Kidney (tissue), 14 donors: ENCODE measurements around the gene RASA2. TPM values are rescaled to one million over a fixed set of nuclear protein-coding genes. Genes with fewer than 3 reads are reported as not detected.

Experiments used
- DNase-seq, 5 donors: peaks; one replicate each; pipeline ENCODE4 v3.0.0-alpha.2; 2013 to 2020
- FAIRE-seq: peaks from 2 replicates; lab custom pipeline; 2012; peaks lifted over from hg19 to GRCh38; lab: Jason Lieb, UNC
- H3K27ac ChIP-seq, 2 donors: one replicate each; pipeline ENCODE4 v1.7.0; 2013; ENCODE audit warnings: low read depth in 2 of 2, low read length in 2 of 2, inconsistent platforms in 1 of 2
- H3K27me3 ChIP-seq: one replicate; pipeline ENCODE4 v1.7.1; 2013; ENCODE audit warnings: low read length, inconsistent platforms; ENCODE audit not compliant: control insufficient read depth, insufficient read depth
- H3K36me3 ChIP-seq, 3 donors: one replicate each; pipeline versions ENCODE4 v1.7.0 to v1.7.1; 2013; ENCODE audit warnings: low read length in 3 of 3, control low read depth in 1 of 3, inconsistent platforms in 1 of 3; ENCODE audit not compliant: insufficient read depth in 3 of 3, control insufficient read depth in 2 of 3
- H3K4me1 ChIP-seq, 3 donors: one replicate each; pipeline versions ENCODE4 v1.7.0 to v1.7.1; 2013; ENCODE audit warnings: low read length in 3 of 3, inconsistent platforms in 1 of 3, low read depth in 1 of 3; ENCODE audit not compliant: control insufficient read depth in 2 of 3, insufficient read depth in 2 of 3
- H3K4me3 ChIP-seq, 3 donors: one replicate each; pipeline versions ENCODE4 v1.7.0 to v1.8.1; 2013; ENCODE audit warnings: low read length in 3 of 3, control low read depth in 1 of 3, inconsistent platforms in 1 of 3
- H3K9ac ChIP-seq, 3 donors: one replicate each; pipeline versions ENCODE4 v1.7.0 to v1.7.1; 2013; ENCODE audit warnings: low read length in 3 of 3, control low read depth in 1 of 3, inconsistent platforms in 1 of 3
- H3K9me3 ChIP-seq, 3 donors: one replicate each; pipeline versions ENCODE4 v1.7.0 to v1.7.1; 2013; ENCODE audit warnings: low read length in 3 of 3, control low read depth in 1 of 3, inconsistent platforms in 1 of 3; ENCODE audit not compliant: control insufficient read depth in 2 of 3, insufficient read depth in 1 of 3
- intact Hi-C: fragments of 100-400 bp; cut with DNase I; formaldehyde crosslinking; loops from one replicate; pipeline ENCODE4 v1.11.1; 2022
- polyA plus RNA-seq: library from polyadenylated mRNA; stranded (reverse); fragments of 350-450 nt; fragmentation: Illumina TruSeq; extraction: RNeasy Lipid Tissue Mini Kit (QIAGEN cat#74804); gene quantifications from one replicate; pipeline ENCODE4 v1.2.3, GENCODE V29; 2014; ENCODE audit warnings: low read depth, low replicate concordance; ENCODE audit not compliant: insufficient read depth
- total RNA-seq: library from RNA; stranded (reverse); fragmentation: NEBNext Ultra II Directional; extraction: Animal tissue kit (Norgen Biotek cat#: 25700); gene quantifications from one replicate; pipeline ENCODE4 v1.2.1, GENCODE V29; 2021
- TF ChIP-seq, protein P1 (sequence below): IDR thresholded peaks from 3 replicates; pipeline ENCODE4 v1.5.1; 2012; ENCODE audit warnings: mild to moderate bottlenecking, moderate library complexity, borderline replicate concordance; ENCODE audit not compliant: insufficient read depth; ENCODE audit errors: extremely low read depth
- donor health status: control.
- donor health status: control.
- donor health status: control.
- donor health status: control.
- donor health status: control.
- donor health status: DM: yes; HTN: yes; CAD: no.
- donor health status: Normal renal cell carcinoma (clear cell type).

RASA2 gene
- total and polyA plus RNA-seq, 2 donors from 2014 or later = 2.2 to 29.8 TPM

DNA sequence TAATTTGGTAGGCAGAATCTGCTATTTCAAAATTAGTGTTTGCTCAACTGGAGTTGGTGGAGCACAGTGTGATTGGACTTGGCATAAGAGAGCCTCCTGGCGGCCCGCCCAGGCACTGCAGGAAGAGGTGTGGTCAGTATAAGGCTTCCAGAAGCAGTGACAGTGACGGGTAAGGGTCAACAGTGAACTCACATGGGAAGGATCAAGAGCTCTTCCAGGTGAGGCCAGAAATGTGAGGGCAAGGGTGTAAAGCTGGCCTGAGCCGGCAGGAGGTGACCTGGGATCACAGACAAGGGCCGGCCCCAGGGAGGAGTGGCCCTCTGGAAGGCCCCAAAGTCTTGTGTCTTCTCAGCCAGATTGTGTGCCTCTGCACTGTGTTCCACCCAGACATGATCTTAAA is 158.1 kb downstream of the RASA2 start:
- DNase-seq = peak in 2 of 5 donors; percentile 40 to 88
- intact Hi-C loops = no loop called here
- TF ChIP-seq, protein P1, sequence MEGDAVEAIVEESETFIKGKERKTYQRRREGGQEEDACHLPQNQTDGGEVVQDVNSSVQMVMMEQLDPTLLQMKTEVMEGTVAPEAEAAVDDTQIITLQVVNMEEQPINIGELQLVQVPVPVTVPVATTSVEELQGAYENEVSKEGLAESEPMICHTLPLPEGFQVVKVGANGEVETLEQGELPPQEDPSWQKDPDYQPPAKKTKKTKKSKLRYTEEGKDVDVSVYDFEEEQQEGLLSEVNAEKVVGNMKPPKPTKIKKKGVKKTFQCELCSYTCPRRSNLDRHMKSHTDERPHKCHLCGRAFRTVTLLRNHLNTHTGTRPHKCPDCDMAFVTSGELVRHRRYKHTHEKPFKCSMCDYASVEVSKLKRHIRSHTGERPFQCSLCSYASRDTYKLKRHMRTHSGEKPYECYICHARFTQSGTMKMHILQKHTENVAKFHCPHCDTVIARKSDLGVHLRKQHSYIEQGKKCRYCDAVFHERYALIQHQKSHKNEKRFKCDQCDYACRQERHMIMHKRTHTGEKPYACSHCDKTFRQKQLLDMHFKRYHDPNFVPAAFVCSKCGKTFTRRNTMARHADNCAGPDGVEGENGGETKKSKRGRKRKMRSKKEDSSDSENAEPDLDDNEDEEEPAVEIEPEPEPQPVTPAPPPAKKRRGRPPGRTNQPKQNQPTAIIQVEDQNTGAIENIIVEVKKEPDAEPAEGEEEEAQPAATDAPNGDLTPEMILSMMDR = peak; percentile 38
- H3K4me1 ChIP-seq = no peaks in the 10 kb centered on the region
- no peaks in the 10 kb centered on the region for H3K36me3 ChIP-seq
- no peak overlapping the region for H3K27ac ChIP-seq
- H3K9me3 ChIP-seq = no peaks in the 10 kb centered on the region
- no peak for FAIRE-seq
- H3K4me3 ChIP-seq = no peak overlapping the region
- H3K9ac ChIP-seq = no peak overlapping the region
- no peaks in the 10 kb centered on the region for H3K27me3 ChIP-seq

DNA sequence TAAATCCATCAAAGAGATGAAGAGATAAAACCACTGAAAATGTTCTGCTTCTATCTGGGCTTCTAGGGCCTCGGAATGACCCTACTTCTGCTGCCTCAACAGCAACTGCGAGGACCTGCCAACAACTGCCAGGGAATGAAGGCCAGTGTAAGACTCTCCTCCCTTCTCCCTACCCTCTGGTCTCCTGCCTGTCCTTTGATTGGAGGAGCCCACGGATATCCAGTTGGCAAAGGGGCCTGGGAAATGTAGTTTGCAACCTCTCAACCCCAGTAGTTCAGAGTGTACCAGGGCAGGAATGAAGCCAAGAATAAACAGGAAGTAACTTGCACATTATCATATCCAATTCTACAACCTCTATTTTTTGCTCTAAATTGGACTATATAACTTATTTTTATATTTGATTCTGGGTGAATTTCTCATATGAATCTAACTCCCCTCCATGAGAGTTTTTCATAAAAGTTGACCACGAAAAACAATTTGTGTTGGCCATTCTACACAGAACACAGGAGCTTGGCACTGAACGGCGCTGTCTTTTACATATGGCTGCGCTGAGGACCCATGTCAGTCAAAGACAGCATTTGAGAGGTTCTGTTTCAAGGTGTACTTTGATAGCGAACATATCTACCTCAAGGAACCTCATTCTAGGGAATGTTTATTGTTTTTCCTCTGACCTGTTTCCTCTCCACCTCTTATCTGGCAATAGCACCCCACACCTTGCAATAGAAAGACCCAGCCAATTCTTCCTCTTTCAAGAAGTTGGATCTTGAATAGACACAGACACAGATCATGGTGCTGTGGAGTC is 160.1 kb downstream of the RASA2 start:
- Histone ChIP-seq H3K9me3 (no peaks in the 10 kb centered on the region), H3K4me3 (no peak overlapping the region), H3K27ac (no peak overlapping the region), H3K27me3 (no peaks in the 10 kb centered on the region), H3K4me1 (no peaks in the 10 kb centered on the region), H3K36me3 (no peaks in the 10 kb centered on the region), H3K9ac (no peak overlapping the region)
- intact Hi-C loops = no loop called here
- peak in 2 of 5 donors; percentile 35 to 78 for DNase-seq
- FAIRE-seq = no peak
- TF ChIP-seq, protein P1 = no peak

DNA sequence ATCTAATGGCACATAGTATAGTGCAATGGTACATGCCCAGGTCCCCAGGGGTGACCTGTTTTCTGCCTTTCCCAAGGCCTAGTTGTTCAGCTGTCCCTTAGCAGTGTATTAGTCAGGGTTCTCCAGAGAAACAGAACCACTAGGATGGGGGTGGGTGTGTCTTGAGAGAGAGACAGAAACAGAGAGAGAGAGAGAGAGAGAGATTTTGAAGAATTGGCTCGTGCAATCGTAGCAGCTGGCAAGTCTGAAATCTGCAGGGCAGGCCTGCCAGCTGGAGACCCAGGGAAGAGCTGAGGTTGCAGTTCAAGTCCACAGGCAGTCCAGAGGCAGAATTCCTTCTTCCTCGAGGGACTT is 160.7 kb downstream of the RASA2 start:
- intact Hi-C loops = no loop called here
- DNase-seq = no peak
- TF ChIP-seq, protein P1 = no peak

More for the DNA sequence above, 160.7 kb downstream of the RASA2 start:
- H3K36me3 ChIP-seq = no peaks in the 10 kb centered on the region
- H3K9me3 ChIP-seq = no peaks in the 10 kb centered on the region
- no peak overlapping the region for H3K4me3 ChIP-seq
- no peaks in the 10 kb centered on the region for H3K4me1 ChIP-seq
- no peaks in the 10 kb centered on the region for H3K27me3 ChIP-seq
- no peak for FAIRE-seq
- H3K27ac ChIP-seq = no peak overlapping the region
- no peak overlapping the region for H3K9ac ChIP-seq
